ENCODE results near the gene IGF2BP2.

The IGF2BP2 gene

DNA sequence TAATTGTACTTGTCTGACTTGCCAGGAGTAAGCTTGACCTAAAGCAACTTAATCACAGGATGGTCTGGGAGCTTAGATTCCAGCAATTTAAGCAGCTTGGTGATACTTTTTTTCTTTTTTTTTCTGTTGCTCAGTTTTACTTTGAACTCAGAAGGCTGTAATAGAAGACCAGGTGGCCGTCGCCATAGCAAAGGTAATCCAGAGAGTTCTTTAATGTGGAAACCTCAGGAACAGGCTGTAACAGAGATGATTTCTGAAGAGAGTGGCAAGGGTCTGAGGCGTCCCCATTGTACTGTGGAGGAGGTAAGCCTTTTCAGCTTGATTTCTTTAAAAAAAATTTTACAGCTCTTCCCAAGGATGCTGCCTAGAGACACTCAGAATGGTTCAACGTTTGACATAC, 218.6 kb downstream of the IGF2BP2 start:
- H3K4me1 ChIP-seq (ENCODE audit: insufficient read depth, low read length): no peaks in the 10 kb centered on the region
- no peaks in the 10 kb centered on the region for H3K9me3 ChIP-seq (ENCODE audit: low read length)
- H3K36me3 ChIP-seq (ENCODE audit: insufficient read depth, low read length): peaks cover 50% of the 10 kb centered on the region
- H3K9ac ChIP-seq (ENCODE audit: low read length): no peak overlapping the region
- H3K27me3 ChIP-seq (ENCODE audit: control insufficient read depth in 1 of 2, insufficient read depth in 2 of 2, low read length in 2 of 2): no peaks in the 10 kb centered on the region
- no peak overlapping the region for H3K27ac ChIP-seq (ENCODE audit: low read depth, low read length)
- H3K4me3 ChIP-seq (ENCODE audit: low read depth in 1 of 2, low read length in 2 of 2): no peak overlapping the region

DNA sequence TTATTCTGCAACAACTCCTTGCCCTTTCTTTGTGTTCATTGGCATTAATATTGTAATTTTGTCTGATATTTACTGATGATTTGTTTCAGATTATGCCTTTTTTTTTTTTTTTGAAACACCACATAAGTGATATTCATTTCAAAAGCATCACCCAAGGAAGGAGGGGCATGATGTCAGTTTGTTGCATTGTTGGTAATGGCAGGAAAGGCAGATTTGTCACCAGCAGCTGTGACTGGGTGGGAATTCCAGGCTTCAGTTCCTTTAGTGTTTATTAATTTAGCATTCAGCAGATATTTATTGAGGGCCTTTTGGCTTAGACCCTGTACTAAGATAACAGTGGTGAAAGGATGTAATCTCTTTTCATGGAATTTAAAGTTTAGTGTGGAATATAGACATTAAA, 219.3 kb downstream of the IGF2BP2 start:
- Histone ChIP-seq H3K4me3 (ENCODE audit: low read depth in 1 of 2, low read length in 2 of 2) (no peak overlapping the region), H3K27ac (ENCODE audit: low read depth, low read length) (no peak overlapping the region), H3K27me3 (ENCODE audit: control insufficient read depth in 1 of 2, insufficient read depth in 2 of 2, low read length in 2 of 2) (no peaks in the 10 kb centered on the region), H3K36me3 (ENCODE audit: insufficient read depth, low read length) (peaks cover 50% of the 10 kb centered on the region), H3K9ac (ENCODE audit: low read length) (no peak overlapping the region), H3K4me1 (ENCODE audit: insufficient read depth, low read length) (no peaks in the 10 kb centered on the region), H3K9me3 (ENCODE audit: low read length) (no peaks in the 10 kb centered on the region)

DNA sequence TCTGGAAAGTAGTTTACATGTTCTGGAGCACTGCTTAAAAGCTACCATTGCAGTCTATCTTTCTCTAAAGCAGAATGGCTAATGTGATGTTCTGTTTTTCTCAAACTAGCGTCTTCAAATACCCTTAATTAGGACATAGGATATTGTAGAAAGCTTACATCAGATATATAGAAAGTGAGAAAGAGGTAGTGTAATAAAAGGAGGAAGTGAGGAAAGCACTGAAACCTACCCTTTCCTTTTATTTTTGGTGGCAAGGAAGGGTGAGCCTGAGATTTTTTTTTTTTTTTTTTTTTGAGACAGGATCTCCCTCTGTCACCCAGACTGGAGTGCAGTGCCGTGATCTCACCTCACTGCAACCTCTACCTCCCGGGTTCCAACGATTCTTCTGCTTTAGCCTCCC, 229.3 kb downstream of the IGF2BP2 start:
- Histone ChIP-seq H3K4me1 (ENCODE audit: insufficient read depth, low read length) (no peaks in the 10 kb centered on the region), H3K9ac (ENCODE audit: low read length) (no peak overlapping the region), H3K27ac (ENCODE audit: low read depth, low read length) (no peak overlapping the region), H3K9me3 (ENCODE audit: low read length) (no peaks in the 10 kb centered on the region), H3K36me3 (ENCODE audit: insufficient read depth, low read length) (peaks cover 4% of the 10 kb centered on the region), H3K4me3 (ENCODE audit: low read depth in 1 of 2, low read length in 2 of 2) (no peak overlapping the region), H3K27me3 (ENCODE audit: control insufficient read depth in 1 of 2, insufficient read depth in 2 of 2, low read length in 2 of 2) (no peaks in the 10 kb centered on the region)

DNA sequence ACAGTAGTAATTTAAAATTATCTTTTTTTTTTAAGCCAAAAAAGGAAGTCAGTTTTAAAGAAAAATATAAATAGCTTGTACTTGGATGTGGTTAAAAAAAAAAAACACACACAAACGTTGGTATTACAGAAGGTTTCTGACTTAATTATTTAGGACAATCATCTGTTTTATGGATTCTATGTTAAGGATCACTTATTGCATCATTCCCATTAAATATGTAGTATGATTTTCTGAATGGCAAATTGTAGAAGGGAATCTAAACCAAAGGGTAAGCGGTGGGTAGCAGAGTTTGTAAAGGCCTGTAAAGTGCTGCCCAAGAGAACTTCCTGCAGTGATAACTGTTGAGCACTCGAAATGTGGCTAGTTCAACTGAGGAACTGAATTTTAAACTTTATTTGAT, 230.8 kb downstream of the IGF2BP2 start:
- Histone ChIP-seq H3K9ac (ENCODE audit: low read length) (no peak overlapping the region), H3K36me3 (ENCODE audit: insufficient read depth, low read length) (peaks cover 4% of the 10 kb centered on the region), H3K4me3 (ENCODE audit: low read depth in 1 of 2, low read length in 2 of 2) (no peak overlapping the region), H3K27ac (ENCODE audit: low read depth, low read length) (no peak overlapping the region), H3K9me3 (ENCODE audit: low read length) (no peaks in the 10 kb centered on the region), H3K27me3 (ENCODE audit: control insufficient read depth in 1 of 2, insufficient read depth in 2 of 2, low read length in 2 of 2) (no peaks in the 10 kb centered on the region), H3K4me1 (ENCODE audit: insufficient read depth, low read length) (peaks cover 3% of the 10 kb centered on the region)
